B cell (primary cell): ENCODE data around the gene EXOC3L1.

ENCODE experiments used
- EZH2 ChIP-seq: IDR thresholded peaks from 2 replicates; pipeline ENCODE4 v1.6.1; 2012; ENCODE audit warnings: borderline replicate concordance, low read depth, mild to moderate bottlenecking, moderate library complexity, low read length; ENCODE audit not compliant: insufficient read depth, poor library complexity, severe bottlenecking
- TF ChIP-seq, protein P1 (sequence below): fragments of 200-600 bp; IDR thresholded peaks from one replicate; pipeline ENCODE4 v1.8.0; 2022; ENCODE audit warnings: antibody characterized with exemption, mild to moderate bottlenecking

DNA sequence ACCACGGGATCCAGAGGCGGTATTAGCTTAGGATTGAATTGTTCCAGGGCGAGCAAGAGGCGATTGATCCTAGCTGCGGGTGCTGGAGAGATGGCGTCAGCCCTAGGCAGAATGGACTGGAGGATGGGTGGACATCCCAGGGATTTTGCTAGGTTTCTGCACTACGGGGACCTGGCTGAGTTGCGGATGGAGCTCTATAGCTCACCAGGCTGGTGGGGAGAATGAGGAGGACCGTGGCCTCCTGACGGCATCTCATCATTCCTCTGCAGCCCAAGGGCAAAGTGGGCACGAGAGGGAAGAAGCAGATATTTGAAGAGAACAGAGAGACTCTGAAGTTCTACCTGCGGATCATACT is 37.6 kb upstream of the EXOC3L1 start:
- TF ChIP-seq, protein P1, sequence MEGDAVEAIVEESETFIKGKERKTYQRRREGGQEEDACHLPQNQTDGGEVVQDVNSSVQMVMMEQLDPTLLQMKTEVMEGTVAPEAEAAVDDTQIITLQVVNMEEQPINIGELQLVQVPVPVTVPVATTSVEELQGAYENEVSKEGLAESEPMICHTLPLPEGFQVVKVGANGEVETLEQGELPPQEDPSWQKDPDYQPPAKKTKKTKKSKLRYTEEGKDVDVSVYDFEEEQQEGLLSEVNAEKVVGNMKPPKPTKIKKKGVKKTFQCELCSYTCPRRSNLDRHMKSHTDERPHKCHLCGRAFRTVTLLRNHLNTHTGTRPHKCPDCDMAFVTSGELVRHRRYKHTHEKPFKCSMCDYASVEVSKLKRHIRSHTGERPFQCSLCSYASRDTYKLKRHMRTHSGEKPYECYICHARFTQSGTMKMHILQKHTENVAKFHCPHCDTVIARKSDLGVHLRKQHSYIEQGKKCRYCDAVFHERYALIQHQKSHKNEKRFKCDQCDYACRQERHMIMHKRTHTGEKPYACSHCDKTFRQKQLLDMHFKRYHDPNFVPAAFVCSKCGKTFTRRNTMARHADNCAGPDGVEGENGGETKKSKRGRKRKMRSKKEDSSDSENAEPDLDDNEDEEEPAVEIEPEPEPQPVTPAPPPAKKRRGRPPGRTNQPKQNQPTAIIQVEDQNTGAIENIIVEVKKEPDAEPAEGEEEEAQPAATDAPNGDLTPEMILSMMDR = no peak
- TF ChIP-seq EZH2 = no peak
